ENCODE data around the gene EIF5B. TPM values are rescaled to one million over a fixed set of nuclear protein-coding genes. Genes with fewer than 3 reads are reported as not detected.
"Not testable (repeated sequence)": the region's sequence is repeated elsewhere in the genome, so short reads cannot be mapped to it uniquely, and the experiment has no call there.

EIF5B gene, protein sequence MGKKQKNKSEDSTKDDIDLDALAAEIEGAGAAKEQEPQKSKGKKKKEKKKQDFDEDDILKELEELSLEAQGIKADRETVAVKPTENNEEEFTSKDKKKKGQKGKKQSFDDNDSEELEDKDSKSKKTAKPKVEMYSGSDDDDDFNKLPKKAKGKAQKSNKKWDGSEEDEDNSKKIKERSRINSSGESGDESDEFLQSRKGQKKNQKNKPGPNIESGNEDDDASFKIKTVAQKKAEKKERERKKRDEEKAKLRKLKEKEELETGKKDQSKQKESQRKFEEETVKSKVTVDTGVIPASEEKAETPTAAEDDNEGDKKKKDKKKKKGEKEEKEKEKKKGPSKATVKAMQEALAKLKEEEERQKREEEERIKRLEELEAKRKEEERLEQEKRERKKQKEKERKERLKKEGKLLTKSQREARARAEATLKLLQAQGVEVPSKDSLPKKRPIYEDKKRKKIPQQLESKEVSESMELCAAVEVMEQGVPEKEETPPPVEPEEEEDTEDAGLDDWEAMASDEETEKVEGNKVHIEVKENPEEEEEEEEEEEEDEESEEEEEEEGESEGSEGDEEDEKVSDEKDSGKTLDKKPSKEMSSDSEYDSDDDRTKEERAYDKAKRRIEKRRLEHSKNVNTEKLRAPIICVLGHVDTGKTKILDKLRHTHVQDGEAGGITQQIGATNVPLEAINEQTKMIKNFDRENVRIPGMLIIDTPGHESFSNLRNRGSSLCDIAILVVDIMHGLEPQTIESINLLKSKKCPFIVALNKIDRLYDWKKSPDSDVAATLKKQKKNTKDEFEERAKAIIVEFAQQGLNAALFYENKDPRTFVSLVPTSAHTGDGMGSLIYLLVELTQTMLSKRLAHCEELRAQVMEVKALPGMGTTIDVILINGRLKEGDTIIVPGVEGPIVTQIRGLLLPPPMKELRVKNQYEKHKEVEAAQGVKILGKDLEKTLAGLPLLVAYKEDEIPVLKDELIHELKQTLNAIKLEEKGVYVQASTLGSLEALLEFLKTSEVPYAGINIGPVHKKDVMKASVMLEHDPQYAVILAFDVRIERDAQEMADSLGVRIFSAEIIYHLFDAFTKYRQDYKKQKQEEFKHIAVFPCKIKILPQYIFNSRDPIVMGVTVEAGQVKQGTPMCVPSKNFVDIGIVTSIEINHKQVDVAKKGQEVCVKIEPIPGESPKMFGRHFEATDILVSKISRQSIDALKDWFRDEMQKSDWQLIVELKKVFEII
- 12.7 and 14.6 TPM in 2 replicates for total RNA-seq

DNA sequence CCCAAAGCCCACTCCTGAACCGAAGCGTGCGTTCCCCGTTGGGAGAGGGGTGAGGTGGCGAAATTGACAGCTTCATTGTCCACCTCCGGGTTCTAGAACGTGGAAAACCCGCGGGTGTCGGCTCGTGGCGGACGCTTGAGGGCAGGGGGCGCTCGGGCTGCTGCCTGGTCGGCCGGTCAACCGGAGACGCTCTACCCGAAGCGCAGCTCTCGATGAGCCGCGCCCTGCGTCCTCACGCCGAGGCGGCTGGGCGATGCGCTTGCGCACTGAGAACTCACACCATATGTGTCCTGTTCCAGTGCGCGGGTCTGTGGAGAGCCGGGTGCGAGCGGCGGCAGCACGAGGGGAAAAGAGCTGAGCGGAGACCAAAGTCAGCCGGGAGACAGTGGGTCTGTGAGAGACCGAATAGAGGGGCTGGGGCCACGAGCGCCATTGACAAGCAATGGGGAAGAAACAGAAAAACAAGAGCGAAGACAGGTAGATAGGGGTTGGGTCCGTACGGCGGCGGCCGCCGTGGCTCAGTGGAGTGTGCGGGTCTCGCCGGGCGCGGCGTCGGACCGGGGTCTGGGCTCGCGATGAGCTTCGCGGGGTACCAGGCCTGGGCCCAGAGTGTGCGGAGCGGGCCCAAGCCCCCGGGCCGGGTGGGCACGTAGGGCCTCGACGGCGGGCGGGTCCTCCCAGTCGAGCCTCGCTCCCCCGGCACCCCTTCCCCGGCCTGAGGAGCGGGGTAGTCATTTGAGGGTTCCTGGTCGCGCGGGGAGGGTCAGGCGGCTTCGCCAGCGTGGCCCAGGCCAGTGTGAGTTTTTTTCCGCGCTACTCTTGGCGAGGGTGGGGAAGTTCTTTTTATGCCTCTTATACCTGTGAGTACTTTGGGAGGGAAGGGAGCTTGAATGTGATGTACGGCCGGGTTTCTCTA is at the start of gene EIF5B:
TSS of gene EIF5B (plus strand) at position 277 of the 916 bp plus-strand sequence. CDS start at position 443, 166 bp downstream.
- peak; percentile 98 for DNase-seq (ENCODE audit: low read depth in 2 of 2)

DNA sequence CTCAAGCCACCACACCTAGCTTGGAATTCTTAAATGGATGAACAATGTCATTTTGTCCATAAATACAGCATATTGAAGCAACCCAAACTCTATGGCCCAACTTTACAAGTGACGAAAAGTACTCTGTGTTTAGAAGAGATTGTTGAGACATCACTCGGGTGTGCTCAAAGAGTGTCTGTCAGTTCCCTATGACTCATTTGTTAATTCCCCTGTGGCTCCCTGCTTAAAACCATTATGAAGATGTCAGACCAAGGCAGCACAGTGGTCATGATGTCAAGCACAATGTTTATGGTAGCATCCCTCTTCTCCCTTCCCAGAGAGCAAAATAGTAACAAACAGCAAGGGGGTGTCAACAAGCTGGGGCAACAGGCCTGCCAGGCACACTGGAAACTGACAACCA is 39.2 kb upstream of the EIF5B start:
- no peak for DNase-seq (ENCODE audit: low read depth in 2 of 2)

DNA sequence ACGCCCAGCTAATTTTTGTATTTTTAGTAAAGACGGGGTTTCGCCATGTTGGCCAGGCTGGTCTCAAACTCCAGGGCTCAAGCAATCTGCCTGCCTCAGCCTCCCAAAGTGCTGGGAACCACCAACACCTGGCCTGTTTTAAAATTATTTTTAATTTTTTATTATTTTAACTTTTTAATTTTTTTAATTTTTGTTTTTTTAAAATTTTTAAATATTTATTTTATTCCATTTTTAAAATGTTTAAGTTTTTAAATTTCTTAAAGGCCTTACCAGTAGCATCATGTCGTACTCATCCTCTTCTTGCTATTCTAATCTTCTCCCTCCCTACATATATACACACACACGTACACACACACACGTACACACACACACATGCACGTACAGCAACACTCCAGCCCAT is 37.6 kb upstream of the EIF5B start:
- no peak for DNase-seq (ENCODE audit: low read depth in 2 of 2)

DNA sequence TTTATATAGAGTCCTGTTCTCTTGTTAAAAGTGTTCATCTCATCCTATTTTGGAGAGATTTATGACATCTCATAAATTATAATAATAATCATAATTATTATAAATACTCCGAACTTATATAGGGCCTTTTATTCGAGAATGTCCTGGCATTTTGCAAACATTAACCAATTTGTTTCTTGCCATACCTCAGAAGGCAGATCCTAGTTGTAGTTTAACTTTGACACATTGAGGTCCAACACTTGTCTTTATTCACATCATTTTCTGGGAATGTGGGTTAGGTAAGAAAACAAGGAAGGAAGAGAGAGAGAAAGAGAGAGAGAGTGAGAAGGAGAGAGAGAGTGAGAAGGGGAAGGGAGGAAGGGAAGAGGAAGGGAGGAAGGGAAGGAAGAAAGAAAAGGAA is 36.1 kb upstream of the EIF5B start, which contains the start of gene LYG1:
TSS of gene LYG1 (minus strand) at position 101 of the 400 bp plus-strand sequence. CDS start 5,527 bp downstream, outside the sequence.
- DNase-seq (ENCODE audit: low read depth in 2 of 2): not testable (repeated sequence)

DNA sequence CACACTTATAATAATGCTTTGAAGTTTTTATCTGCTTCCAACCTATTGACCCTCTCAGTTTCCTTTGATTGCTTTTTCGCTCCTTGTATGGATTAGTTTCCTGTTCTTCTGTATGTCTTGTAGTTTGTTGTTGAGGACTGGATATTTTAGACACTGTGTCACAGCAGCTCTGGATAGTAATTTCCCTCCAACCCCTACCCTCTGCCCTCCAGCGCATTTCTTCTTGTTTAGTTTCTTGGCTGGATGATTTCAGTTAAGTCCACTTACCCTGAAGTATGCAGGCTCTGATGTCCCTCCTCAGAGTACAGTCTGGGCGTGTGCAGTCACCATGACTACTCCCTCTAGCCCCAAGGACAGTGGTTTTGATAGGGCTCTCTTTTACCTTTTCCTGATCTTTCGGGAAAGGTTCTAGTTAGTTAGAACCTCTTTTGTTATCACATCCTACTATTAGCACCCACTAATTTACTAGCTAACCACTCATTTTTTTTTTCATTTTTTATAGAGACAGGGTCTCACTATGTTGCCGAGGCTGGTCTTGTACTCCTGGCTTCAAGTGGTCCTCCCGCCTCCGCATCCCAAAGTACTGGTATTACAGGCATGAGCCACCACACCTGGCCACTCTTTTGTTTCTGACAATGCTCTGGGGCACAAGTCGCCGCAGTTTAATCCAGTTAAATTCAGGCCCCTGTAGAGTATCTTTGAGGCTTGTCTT is 19.9 kb upstream of the EIF5B start:
- DNase-seq (ENCODE audit: low read depth in 2 of 2): no peak

DNA sequence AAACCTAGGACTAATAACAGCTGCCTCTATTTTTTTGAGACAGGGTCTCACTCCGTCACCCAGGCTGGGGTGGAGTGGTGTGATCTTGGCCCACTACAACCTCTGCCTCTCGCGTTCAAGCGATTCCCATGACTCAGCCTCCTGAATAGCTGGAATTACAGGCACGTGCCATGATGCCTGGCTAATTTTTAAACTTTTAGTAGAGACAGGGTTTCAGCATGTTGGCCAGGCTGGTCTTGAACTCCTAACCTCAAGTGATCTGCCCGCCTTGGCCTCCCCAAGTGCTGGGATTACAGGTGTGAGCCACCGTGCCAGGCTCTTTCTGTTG is 19.4 kb upstream of the EIF5B start:
- DNase-seq (ENCODE audit: low read depth in 2 of 2): not testable (repeated sequence)

DNA sequence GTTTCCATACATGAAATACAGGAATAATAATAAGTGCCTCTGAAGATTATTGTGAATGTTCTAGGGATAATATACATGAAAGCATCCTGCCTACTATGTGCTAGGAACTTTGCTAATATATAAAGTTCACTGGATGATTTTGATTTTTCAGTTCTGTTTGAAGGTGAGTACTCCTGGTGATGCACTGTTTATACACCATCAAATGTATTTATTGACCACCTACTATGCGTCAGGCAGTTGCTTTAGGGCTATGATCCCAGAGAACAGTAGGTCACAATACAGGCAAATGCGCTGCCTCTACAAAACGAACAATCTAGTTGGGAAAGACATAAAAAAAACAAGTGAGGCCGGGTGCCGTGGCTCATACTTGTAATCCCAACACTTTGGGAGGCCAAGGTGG is 11.8 kb upstream of the EIF5B start:
- DNase-seq (ENCODE audit: low read depth in 2 of 2): no peak

DNA sequence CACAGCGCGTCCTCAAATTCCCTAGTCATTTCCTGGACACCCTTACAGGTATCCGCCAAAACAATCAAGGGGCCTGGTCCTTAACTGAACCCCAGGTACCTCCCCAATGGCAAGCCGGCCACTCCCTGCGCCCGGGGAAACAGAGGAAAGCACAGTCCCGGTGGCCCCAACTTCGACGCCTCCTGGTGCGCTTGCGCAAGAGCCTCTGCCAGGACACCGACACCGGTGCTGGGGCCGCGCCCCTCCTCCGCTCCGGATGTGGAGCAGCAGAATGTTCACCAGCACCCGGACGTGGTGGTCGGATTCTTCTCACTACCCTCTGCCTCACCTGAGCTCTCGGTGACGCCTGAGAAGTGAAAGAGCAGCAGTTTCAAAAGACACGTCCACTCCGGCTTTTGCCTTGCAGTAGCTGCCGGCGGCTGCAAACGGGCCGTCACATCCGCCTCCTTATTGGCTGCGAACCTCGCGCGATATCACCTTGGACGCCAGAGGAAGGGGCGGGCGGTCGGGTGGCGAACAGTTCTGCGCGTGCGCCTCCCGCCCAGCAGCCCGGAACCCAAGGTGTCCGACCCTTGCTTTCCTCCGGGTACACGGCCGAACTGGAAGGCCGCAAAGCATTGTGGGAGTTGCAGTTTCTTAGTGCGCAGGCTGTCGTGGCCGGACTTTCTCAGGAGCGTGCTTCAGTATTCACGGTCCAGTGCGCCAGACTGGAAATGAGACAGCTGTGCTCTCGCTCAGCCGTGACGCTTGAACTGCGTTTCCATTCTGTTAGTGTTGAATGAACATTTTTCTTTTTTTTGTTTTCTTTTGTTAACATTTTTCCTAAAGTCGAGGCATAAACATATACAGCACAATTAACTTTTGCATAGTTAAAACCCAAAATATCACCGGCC is 1.0 kb upstream of the EIF5B start, which contains the start of gene TXNDC9:
TSS of gene TXNDC9 (minus strand) at position 423 of the 893 bp plus-strand sequence. CDS start 3,123 bp downstream, outside the sequence.
- peak; percentile 100 for DNase-seq (ENCODE audit: low read depth in 2 of 2)

DNA sequence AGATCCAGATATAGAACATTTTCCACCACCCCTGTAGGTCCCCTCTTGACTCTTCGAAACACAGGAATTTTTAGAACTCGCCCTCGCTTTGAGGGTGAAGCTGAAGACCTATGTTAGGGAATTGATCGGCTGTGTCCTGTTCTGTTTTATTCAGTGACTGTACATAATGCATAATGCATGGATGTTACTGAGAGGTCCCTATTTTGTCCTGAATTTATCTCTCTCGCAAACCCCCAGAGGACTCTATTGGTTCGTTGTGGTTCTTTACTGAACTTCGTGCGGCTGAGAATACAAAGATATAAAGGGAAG is 431 bp upstream of the EIF5B start:
- no peak for DNase-seq (ENCODE audit: low read depth in 2 of 2)

DNA sequence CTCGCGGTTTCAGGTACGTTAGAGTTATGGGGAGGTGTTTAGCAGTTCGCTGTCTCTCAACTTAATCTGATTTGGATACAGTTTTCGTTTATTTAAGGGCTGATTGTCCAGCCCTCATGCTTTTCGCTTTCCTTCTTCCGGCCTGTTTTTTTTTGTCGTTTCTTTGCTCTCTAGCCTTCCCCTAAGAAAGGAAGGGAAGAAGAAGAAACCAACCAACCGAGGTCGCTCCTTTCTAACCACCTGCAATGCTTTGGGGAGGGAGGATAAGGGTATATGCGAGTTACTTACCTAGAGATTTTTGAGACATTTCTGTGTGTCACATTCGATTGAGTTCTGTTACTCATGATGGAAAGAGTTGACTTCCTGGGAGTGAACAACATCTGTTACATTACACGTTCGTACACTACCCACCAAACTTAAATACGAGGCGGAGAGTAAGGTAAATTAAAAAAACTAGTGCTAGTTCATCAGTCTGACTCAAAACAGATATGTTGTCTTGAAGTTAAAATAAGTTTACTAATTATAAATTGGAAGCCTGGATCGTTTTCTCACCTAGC is 918 bp downstream of the EIF5B start:
- peak; percentile 12 to 31 for DNase-seq (ENCODE audit: low read depth in 2 of 2)

DNA sequence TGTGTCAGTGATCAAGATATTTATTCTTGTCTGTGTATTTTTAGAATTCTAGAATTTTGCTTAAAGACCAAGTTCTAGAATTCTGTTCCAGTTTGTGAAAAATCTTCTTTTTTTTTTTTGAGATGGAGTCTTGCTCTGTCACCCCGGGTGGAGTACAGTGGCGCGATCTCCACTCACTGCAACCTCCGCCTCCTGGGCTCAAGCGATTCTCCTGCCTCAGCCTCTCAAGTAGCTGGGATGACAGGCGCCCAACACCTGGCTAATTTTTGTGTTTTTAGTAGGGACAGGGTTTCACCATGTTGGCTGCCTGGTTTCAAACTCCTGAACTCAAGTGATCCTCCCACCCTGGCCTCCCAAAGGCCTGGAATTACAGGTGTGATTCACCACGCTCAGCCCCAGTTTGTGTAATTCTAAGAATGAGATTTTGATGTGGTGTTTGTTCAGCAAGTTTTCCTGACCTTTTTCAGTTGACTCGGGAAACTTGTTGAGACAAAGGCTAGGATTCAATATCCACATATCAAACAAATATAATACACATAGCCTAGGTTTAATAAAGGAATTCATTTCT is 3.6 kb downstream of the EIF5B start:
- DNase-seq (ENCODE audit: low read depth in 2 of 2): no peak

DNA sequence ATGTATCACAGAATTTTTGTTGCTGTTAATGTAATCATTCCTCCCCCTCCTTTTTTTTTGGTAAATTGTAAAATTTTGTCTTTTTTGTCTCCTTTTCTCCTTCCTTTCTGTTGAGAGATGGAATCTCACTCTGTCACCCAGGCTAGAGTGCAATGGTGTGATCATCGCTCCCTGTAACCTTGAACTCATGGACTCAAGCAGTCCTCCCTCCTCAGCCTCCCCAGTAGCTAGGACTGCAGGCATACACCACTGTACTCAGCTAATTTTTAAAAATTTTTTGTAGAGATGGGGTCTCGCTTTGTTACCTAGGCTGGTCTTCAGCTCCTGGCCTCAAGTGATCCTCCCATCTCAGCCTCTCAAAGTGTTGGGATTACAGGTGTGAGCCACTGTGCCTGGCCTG is 5.3 kb downstream of the EIF5B start:
- no peak for DNase-seq (ENCODE audit: low read depth in 2 of 2)

DNA sequence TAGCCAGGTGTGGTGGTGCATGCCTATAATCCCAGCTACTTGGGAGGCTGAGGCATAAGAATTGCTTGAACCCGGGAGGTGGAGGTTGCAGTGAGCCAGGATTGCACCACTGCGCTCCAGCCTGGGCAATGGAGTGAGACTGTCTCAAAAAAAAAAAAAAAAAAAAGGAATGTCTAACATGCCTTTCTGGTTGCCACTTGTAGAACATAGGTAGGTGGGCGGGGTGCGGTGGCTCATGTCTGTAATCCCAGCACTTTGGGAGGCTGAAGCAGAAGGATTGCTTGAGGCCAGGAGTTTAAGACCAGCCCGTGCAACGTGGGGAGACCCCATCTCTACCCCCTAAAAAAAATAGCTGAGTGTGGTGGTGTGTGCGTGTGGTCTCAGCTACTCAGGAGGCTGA is 8.3 kb downstream of the EIF5B start:
- DNase-seq (ENCODE audit: low read depth in 2 of 2): not testable (repeated sequence)

DNA sequence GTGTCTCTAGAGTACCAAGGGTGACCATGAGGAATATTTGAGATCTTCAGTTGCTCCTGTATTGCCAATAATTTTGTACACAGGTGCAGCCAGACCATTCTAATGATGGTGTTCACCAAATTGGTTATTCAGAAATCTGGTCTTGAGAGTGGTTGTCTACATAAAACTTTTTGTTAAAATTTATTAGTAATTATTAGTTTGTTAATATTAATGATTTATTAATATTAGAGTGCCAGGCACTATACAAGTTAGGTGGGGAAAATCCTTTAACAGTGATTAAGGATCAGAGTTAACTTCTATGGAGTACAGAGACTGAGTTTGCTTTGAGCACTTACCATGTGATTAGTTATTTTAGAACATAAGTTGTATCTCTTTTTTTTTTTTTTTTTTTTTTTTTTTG is 9.0 kb downstream of the EIF5B start:
- DNase-seq (ENCODE audit: low read depth in 2 of 2): no peak

DNA sequence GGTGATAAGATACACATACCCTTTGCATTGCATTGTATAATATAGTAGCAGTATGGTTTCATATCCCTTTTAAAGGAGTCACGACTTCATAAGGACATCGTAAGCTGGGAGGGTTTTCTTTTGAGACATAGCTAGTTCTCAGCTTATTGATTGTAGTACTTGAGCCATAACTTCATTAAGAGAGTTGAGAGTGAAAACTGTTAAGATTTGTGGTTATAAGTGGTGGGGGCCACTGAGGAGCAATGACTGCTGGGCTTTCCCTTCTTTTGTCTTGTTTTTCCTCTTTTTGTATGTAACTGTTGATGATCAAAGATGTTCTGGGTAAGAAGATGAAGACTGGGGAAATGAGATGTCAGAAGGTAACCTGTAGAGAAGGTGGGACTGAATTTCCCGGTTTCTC is 11.0 kb downstream of the EIF5B start:
- DNase-seq (ENCODE audit: low read depth in 2 of 2): no peak

DNA sequence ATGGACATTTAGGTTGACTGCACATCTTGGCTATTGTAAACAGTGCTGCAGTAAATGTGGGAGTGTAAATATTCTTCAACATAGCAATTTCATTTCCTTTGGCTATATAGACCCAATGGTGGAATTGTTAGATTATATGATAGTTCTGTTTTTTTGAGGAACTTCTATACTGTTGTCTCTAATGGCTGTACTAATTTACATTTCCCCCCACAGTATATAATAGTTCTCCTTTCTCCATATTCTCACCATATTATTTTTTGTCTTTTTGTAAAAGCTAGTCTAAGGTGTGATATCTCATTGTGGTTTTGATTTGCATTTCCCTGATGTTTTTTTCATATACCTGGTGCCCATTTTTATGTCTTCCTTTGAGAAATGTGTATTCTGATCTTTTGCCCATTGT is 13.0 kb downstream of the EIF5B start:
- no peak for DNase-seq (ENCODE audit: low read depth in 2 of 2)

DNA sequence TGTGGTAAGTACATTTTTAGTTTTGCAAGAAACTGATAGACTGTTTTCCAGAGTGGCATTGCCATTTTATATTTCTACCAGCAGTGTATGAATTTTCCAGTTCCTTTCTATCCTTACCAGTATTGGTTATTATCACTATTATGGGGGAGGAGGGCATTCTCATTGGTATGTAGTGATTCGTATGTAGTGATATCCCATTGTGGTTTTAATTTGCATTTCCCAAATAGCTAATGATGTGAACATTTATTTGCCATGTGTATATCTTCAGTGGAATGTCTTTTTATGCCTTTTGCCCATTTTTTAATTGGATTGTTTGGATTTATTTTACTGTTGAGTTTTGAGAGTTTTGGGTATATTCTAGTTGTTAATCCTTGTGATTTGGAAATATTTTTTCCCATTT is 16.9 kb downstream of the EIF5B start:
- no peak for DNase-seq (ENCODE audit: low read depth in 2 of 2)

DNA sequence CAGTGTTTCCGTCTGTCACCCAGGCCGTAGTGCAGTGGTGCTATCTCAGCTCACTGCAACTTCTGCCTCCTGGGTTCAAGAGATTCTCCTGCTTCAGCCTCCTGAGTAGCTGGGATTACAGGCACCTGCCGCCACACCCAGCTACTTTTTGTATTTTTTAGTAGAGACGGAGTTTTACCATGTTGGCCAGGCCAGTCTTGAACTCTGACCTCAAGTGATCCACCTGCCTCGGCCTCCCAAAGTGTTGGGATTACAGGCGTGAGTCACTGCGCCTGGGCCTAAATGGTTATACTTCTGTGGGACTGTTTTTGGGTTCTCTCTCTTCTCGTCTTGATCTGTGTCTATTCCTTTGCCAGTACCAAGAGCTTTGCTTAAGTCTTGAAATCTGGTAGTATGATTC is 17.6 kb downstream of the EIF5B start:
- not testable (repeated sequence) for DNase-seq (ENCODE audit: low read depth in 2 of 2)
